H9 (cell line): ENCODE measurements around the gene NPHS2. TPM values are rescaled to one million over a fixed set of nuclear protein-coding genes. Genes with fewer than 3 reads are reported as not detected.
A peak's percentile ranks its signal among the peaks of the same experiment; 100 is the strongest.

ENCODE experiments used
- DNase-seq: peaks from one replicate; pipeline ENCODE4 v3.0.0-alpha.2; 2017
- H2AFZ ChIP-seq: one replicate; pipeline ENCODE4 v1.6.1; 2013; ENCODE audit warnings: mild to moderate bottlenecking, low read length, control low read depth, moderate library complexity
- H2AK5ac ChIP-seq: 2 replicates; pipeline ENCODE4 v1.6.1; 2013; ENCODE audit warnings: low read length, control low read depth, mixed read lengths; ENCODE audit not compliant: insufficient read length
- H2BK120ac ChIP-seq: one replicate; pipeline ENCODE4 v1.6.1; 2013; ENCODE audit warnings: low read depth, mild to moderate bottlenecking, low read length, control low read depth, inconsistent platforms; ENCODE audit not compliant: poor library complexity, severe bottlenecking
- H2BK12ac ChIP-seq: 2 replicates; pipeline ENCODE4 v1.6.1; 2013; ENCODE audit warnings: low read length, control low read depth, mixed read lengths, low read depth; ENCODE audit not compliant: insufficient read length
- H2BK15ac ChIP-seq: 2 replicates; pipeline ENCODE4 v1.6.1; 2013; ENCODE audit warnings: low read depth, low read length, control low read depth
- H2BK20ac ChIP-seq: one replicate; pipeline ENCODE4 v1.6.1; 2013; ENCODE audit warnings: low read depth, mild to moderate bottlenecking, low read length, control low read depth, inconsistent platforms; ENCODE audit not compliant: poor library complexity, severe bottlenecking
- H2BK5ac ChIP-seq: 2 replicates; pipeline ENCODE4 v1.6.1; 2013; ENCODE audit warnings: low read length, control low read depth, mixed read lengths; ENCODE audit not compliant: insufficient read length
- H3K14ac ChIP-seq: 2 replicates; pipeline ENCODE4 v1.6.1; 2013; ENCODE audit warnings: low read length, control low read depth; ENCODE audit not compliant: insufficient read depth
- H3K18ac ChIP-seq: 2 replicates; pipeline ENCODE4 v1.6.1; 2013; ENCODE audit warnings: low read depth, mild to moderate bottlenecking, mixed read lengths, low read length, control low read depth; ENCODE audit not compliant: insufficient read length
- H3K23ac ChIP-seq: 2 replicates; pipeline ENCODE4 v1.6.1; 2013; ENCODE audit warnings: low read length, control low read depth, mixed read lengths, low read depth; ENCODE audit not compliant: insufficient read length
- H3K23me2 ChIP-seq: 2 replicates; pipeline ENCODE4 v1.6.1; 2013; ENCODE audit warnings: low read depth, mild to moderate bottlenecking, mixed read lengths, low read length, control low read depth; ENCODE audit not compliant: insufficient read length, poor library complexity, severe bottlenecking
- H3K27ac ChIP-seq: 2 replicates; pipeline ENCODE4 v1.5.1; 2013; ENCODE audit warnings: low read length, control low read depth, mixed read lengths, low read depth; ENCODE audit not compliant: insufficient read length
- H3K27me3 ChIP-seq: 2 replicates; pipeline ENCODE4 v1.6.1; 2013; ENCODE audit warnings: low read length, control low read depth, inconsistent platforms; ENCODE audit not compliant: insufficient read depth
- H3K4ac ChIP-seq: 2 replicates; pipeline ENCODE4 v1.6.1; 2013; ENCODE audit warnings: low read depth, mild to moderate bottlenecking, control low read depth, inconsistent platforms, low read length, moderate library complexity
- H3K4me1 ChIP-seq: 2 replicates; pipeline ENCODE4 v1.6.1; 2013; ENCODE audit warnings: low read length, control low read depth, inconsistent platforms; ENCODE audit not compliant: insufficient read depth
- H3K4me2 ChIP-seq: 2 replicates; pipeline ENCODE4 v1.6.1; 2013; ENCODE audit warnings: low read length, control low read depth, mixed read lengths; ENCODE audit not compliant: insufficient read length, insufficient read depth
- H3K56ac ChIP-seq: 2 replicates; pipeline ENCODE4 v1.6.1; 2013; ENCODE audit warnings: low read depth, mild to moderate bottlenecking, mixed read lengths, low read length, control low read depth; ENCODE audit not compliant: insufficient read length
- H3K79me1 ChIP-seq: 2 replicates; pipeline ENCODE4 v1.6.1; 2013; ENCODE audit warnings: low read depth, mild to moderate bottlenecking, moderate library complexity, low read length, control low read depth, inconsistent platforms; ENCODE audit not compliant: insufficient read depth, poor library complexity, severe bottlenecking
- H3K79me2 ChIP-seq: 2 replicates; pipeline ENCODE4 v1.6.1; 2013; ENCODE audit warnings: low read length, control low read depth, inconsistent platforms; ENCODE audit not compliant: insufficient read depth
- H3K9ac ChIP-seq: 2 replicates; pipeline ENCODE4 v1.6.1; 2013; ENCODE audit warnings: low read length, control low read depth, mixed read lengths; ENCODE audit not compliant: insufficient read length; ENCODE audit errors: extremely low read depth
- H3K9me3 ChIP-seq: one replicate; pipeline ENCODE4 v1.6.1; 2013; ENCODE audit warnings: low read depth, low read length, inconsistent platforms; ENCODE audit not compliant: control insufficient read depth
- H3T11ph ChIP-seq: one replicate; pipeline ENCODE4 v1.6.1; 2013; ENCODE audit warnings: mild to moderate bottlenecking, low read length, control low read depth, inconsistent platforms
- H4K20me1 ChIP-seq: one replicate; pipeline ENCODE4 v1.6.1; 2013; ENCODE audit not compliant: control insufficient read depth, insufficient read length, insufficient read depth
- H4K5ac ChIP-seq: 2 replicates; pipeline ENCODE4 v1.6.1; 2013; ENCODE audit warnings: low read depth, mild to moderate bottlenecking, mixed read lengths, low read length, control low read depth; ENCODE audit not compliant: insufficient read length
- H4K8ac ChIP-seq: replicated peaks from 2 replicates; pipeline ENCODE4 v1.6.1; 2013; ENCODE audit warnings: low read length, control low read depth, mixed read lengths, low read depth; ENCODE audit not compliant: insufficient read length
- H4K91ac ChIP-seq: 2 replicates; pipeline ENCODE4 v1.6.1; 2013; ENCODE audit warnings: low read depth, mild to moderate bottlenecking, moderate library complexity, mixed read lengths, low read length, control low read depth; ENCODE audit not compliant: insufficient read length
- H3K27ac Mint-ChIP-seq, 3 experiments: 2 replicates in 2 of 3; 3 replicates in 1 of 3; pipeline ENCODE4 v1.8.0; 2020 to 2021; ENCODE audit warnings: mixed read lengths in 3 of 3, mild to moderate bottlenecking in 1 of 3, moderate library complexity in 1 of 3
- H3K27me3 Mint-ChIP-seq: 2 replicates; pipeline ENCODE4 v1.8.0; 2021; ENCODE audit warnings: low read depth, mild to moderate bottlenecking, moderate library complexity, mixed read lengths
- H3K36me3 Mint-ChIP-seq, 3 experiments: 2 replicates in 2 of 3; 3 replicates in 1 of 3; pipeline ENCODE4 v1.8.0; 2020 to 2021; ENCODE audit warnings: low read depth in 3 of 3, mixed read lengths in 3 of 3; ENCODE audit not compliant: insufficient read depth in 1 of 3
- H3K4me1 Mint-ChIP-seq, 2 experiments: 2 replicates each; pipeline ENCODE4 v1.8.0; 2020; ENCODE audit warnings: mixed read lengths in 2 of 2
- H3K4me3 Mint-ChIP-seq, 2 experiments: 2 replicates in 1 of 2; 3 replicates in 1 of 2; pipeline ENCODE4 v1.8.0; 2020 to 2021; ENCODE audit warnings: mild to moderate bottlenecking in 2 of 2, mixed read lengths in 2 of 2, moderate library complexity in 1 of 2
- H3K9me3 Mint-ChIP-seq, 2 experiments: 2 replicates in 1 of 2; 3 replicates in 1 of 2; pipeline ENCODE4 v1.8.0; 2020; ENCODE audit warnings: mild to moderate bottlenecking in 2 of 2, mixed read lengths in 2 of 2, moderate library complexity in 1 of 2
- WGBS: extraction: QIAGEN DNeasy Blood & Tissue Kit; methylation state at CpG from one replicate; pipeline ENCODE4 v1.1.7; 2013; ENCODE audit warnings: missing lambda C conversion rate, low lambda C conversion rate, mixed read lengths; ENCODE audit not compliant: insufficient read length; ENCODE audit errors: extremely low coverage; 5-methylcytosine and 5-hydroxymethylcytosine counted together
- total RNA-seq: library from RNA; stranded (reverse); gene quantifications from 2 replicates; pipeline ENCODE4 v1.2.1, GENCODE V29; 2021
- TF ChIP-seq, protein P1 (sequence below): fragments of 200-600 bp; sonication (generic); conservative IDR thresholded peaks from 3 replicates; pipeline ENCODE4 v1.8.0; 2021; ENCODE audit warnings: antibody characterized with exemption, mild to moderate bottlenecking

Gene NPHS2
- total RNA-seq, 1 experiment from 2014 or later = not detected

DNA sequence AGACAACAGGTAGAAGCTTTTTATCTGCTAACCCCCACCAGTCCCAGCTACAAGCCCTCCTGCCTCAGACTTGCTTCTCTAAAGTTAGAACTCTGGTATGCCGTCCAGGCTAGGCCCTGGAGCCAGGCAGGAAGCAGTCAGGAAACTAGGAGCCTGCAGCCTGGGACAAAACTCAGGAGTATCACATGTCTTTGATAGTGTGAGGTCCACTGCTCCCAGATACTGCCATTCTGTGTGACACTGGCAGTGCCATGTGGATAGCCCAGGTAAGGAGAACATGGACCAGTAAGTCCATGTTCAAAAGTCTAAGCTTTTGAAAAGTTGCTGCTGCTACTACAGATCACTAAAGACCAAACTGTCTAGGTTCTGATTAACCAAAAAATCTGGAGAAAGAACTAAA is 45.4 kb downstream of the NPHS2 start:
- Histone ChIP-seq H4K5ac (no peak overlapping the region), H3K27me3 (no peaks in the 10 kb centered on the region), H2BK15ac (no peak overlapping the region), H2BK120ac (no peak overlapping the region), H4K8ac (no peak overlapping the region), H2AFZ (no peak overlapping the region), H3K23me2 (no peaks in the 10 kb centered on the region), H4K91ac (no peak overlapping the region), H3K18ac (no peak overlapping the region), H3K4ac (no peak overlapping the region), H2BK5ac (no peak overlapping the region), H3K27ac (no peak overlapping the region), H3K79me2 (no peaks in the 10 kb centered on the region), H3K9ac (no peak overlapping the region), H2BK12ac (no peak overlapping the region), H3K4me1 (peaks cover 8% of the 10 kb centered on the region), H4K20me1 (no peaks in the 10 kb centered on the region), H3T11ph (no peak overlapping the region), H3K23ac (no peak overlapping the region), H3K56ac (no peak overlapping the region), H3K79me1 (no peaks in the 10 kb centered on the region), H2BK20ac (no peak overlapping the region), H2AK5ac (no peak overlapping the region), H3K9me3 (no peaks in the 10 kb centered on the region), H3K14ac (no peak overlapping the region), H3K4me2 (no peak overlapping the region)
- no peak for DNase-seq
- WGBS = no CpG with 5 or more reads among the region's 1 CpG
- peak overlapping the region in 2 of 3 experiments; percentile 59 to 98; a peak in 3 of 7 replicates for H3K27ac Mint-ChIP-seq
- no peak overlapping the region; a peak in 1 of 5 replicates for H3K4me3 Mint-ChIP-seq
- peaks cover 13% of the 10 kb centered on the region for H3K27me3 Mint-ChIP-seq
- TF ChIP-seq, protein P1, sequence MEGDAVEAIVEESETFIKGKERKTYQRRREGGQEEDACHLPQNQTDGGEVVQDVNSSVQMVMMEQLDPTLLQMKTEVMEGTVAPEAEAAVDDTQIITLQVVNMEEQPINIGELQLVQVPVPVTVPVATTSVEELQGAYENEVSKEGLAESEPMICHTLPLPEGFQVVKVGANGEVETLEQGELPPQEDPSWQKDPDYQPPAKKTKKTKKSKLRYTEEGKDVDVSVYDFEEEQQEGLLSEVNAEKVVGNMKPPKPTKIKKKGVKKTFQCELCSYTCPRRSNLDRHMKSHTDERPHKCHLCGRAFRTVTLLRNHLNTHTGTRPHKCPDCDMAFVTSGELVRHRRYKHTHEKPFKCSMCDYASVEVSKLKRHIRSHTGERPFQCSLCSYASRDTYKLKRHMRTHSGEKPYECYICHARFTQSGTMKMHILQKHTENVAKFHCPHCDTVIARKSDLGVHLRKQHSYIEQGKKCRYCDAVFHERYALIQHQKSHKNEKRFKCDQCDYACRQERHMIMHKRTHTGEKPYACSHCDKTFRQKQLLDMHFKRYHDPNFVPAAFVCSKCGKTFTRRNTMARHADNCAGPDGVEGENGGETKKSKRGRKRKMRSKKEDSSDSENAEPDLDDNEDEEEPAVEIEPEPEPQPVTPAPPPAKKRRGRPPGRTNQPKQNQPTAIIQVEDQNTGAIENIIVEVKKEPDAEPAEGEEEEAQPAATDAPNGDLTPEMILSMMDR = no peak
- peaks cover 4 to 10% of the 10 kb centered on the region in 2 experiments for H3K9me3 Mint-ChIP-seq
- peaks cover 32 to 35% of the 10 kb centered on the region in 2 experiments for H3K4me1 Mint-ChIP-seq
- H3K36me3 Mint-ChIP-seq = peaks cover 0 to 15% (median 0%) of the 10 kb centered on the region in 3 experiments; a peak in 3 of 7 replicates
